ENCODE results near the gene MYH7B.

The MYH7B gene

GRCh38 chr20:34994509-34995131 is 39.0 kb downstream of the MYH7B start:
- no peak for DNase-seq

- DNase-seq = no peak
Observed at GRCh38 chr20:34995192-34995591, 39.5 kb downstream of the MYH7B start.

DNA sequence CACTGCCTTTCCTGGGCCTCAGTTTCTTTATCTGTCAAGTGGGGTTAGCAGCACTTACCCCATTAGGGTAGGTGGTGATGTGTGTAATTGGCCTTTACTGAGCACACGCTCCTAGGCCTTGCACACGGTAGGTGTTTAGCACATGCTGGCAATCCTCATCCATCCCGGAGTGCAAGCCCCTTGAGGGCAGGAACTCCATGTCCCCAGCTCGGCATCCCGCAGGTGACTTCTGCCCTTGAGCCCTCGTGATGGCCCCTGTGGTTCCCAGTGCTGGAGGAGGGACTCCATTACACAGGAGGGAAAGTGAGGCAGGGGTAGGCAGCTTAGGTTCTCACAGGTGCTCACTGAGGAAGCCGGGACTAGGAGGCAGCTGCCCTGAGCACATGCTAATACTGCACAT is 40.0 kb downstream of the MYH7B start:
- no peak for DNase-seq

DNA sequence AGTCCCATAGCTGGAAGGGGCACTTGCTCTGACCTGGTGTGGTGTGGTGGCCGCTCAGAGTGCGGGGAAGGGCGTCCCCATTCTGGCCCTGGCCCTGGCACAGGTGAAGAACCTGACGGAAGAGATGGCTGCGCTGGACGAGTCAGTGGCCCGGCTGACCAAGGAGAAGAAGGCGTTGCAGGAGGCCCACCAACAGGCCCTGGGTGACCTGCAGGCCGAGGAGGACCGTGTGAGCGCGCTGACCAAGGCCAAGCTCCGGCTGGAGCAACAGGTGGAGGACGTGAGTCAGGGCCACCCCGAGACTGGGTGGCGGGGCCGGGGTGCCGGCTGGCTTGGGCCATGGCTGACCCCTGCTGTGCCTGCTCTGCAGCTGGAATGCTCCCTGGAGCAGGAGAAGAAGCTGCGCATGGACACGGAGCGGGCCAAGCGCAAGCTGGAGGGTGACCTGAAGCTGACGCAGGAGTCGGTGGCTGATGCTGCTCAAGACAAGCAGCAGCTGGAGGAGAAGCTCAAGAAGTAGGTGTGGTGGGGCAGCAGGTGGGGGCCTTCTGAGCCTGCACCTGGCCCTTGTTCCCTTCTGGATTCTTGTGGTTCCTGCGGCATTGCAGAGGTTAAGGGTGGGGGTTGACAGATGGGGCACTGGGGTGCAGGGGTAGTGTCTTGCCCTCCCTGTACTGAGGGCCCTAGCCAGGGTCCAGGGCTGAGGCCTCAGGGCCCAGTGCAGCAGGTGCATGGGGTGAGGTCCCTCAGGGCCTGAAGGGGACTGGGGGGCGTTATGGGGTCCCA is 40.8 kb downstream of the MYH7B start:
- no peak for DNase-seq

DNA sequence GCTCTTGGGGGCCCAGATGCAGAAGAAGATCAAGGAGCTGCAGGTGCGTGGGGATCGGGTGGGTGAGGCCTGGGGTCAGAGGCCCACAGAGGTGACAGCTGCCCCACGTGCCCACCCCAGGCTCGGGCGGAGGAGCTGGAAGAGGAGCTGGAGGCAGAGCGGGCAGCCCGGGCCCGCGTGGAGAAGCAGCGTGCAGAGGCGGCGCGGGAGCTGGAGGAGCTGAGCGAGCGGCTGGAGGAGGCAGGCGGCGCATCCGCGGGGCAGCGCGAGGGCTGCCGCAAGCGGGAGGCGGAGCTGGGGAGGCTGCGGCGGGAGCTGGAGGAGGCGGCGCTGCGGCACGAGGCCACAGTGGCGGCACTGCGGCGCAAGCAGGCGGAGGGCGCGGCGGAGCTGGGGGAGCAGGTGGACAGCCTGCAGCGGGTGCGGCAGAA is 41.5 kb downstream of the MYH7B start:
- DNase-seq = no peak

DNA sequence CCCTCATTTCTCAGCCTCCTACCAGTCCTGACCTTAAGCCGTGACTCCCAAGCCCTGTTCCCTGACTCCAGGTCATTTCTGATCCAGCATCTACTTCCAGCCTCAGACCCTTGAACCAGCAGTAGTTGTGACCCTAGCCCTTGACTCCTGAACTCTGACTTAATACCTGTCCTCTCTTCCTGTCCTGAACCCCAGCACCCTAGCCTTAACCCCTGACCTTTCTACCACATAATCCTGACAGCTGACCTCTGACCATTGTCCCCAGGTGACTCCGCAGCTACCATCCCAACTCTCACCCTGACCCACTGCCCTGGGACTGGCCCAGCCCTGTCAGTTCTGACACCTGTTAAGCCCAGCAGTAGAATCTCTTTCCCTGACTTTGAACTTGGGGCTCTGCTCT is 42.1 kb downstream of the MYH7B start:
- no peak for DNase-seq

GRCh38 chr20:34998331-34998950 is 42.8 kb downstream of the MYH7B start:
- no peak for DNase-seq

DNA sequence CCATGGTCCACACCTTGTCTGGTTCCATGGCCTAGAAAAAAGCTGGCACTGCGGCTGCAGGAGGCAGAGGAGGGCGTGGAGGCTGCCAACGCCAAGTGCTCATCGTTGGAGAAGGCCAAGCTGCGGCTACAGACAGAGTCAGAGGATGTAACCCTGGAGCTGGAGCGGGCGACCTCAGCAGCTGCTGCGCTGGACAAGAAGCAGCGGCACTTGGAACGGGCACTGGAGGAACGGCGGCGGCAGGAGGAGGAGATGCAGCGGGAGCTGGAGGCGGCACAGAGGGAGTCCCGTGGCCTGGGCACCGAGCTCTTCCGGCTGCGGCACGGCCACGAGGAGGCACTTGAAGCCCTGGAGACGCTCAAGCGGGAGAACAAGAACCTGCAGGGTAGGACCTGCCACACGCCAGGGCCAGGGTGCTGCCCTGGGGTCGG is 43.4 kb downstream of the MYH7B start:
- no peak for DNase-seq

- no peak for DNase-seq
Observed at GRCh38 chr20:34999782-35000181, 44.1 kb downstream of the MYH7B start.

- DNase-seq = no peak
Observed at GRCh38 chr20:35000311-35000921, 44.7 kb downstream of the MYH7B start.

DNA sequence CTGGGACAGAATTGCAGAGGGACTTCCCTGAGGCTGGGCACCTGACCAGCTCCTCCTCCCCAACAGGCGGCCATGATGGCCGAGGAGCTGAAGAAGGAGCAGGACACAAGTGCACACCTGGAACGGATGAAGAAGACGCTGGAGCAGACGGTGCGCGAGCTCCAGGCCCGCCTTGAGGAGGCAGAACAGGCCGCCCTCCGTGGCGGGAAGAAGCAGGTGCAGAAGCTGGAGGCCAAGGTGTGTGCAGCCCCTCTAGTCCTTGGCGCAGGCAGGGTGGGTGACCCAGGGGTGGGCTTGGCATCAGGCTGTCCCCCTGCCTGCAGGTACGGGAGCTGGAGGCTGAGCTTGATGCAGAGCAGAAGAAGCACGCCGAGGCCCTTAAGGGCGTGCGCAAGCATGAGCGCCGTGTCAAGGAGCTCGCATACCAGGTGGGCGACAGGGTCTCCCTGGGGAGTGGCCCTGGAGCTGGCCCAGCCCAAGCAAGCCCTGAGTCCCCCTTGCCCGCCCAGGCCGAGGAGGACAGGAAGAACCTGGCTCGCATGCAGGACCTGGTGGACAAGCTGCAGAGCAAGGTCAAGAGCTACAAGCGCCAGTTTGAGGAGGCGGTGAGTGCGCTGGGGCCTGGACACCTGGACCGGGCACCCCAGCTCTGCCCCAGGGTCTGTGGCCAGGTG is 45.4 kb downstream of the MYH7B start:
- no peak for DNase-seq

DNA sequence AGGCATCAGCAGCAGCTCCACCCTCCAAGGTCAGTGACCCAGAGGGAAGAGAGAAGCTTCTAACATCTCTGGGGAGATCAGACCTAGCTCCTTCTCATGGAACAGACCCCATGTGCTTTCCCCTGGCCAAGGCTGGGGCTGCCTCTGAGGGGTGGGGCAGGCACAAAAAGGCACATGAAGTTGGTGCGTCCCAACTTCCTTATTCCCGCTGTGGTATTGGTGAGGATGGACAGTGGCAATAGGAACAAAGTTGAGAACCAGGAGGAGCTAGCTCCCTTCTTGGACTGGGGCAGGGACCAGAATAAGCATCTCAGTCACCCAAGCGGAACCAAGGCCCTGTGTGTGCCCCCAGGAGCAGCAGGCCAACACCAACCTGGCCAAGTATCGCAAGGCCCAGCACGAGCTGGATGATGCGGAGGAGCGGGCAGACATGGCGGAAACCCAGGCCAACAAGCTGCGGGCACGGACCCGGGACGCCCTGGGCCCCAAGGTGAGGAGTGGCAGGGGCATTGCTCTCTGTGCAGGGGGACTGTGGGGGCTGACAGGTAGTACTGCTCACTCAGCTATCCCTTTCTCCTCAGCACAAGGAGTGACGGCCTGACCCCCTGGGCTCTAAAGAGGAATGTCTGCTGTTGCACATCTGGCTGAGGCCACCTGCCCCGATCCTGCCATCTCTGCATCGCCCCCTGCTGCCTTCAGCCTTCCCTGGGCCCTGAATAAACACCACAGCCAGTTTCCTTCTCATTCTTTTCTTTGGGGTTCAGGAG is 46.1 kb downstream of the MYH7B start:
- no peak for DNase-seq

DNA sequence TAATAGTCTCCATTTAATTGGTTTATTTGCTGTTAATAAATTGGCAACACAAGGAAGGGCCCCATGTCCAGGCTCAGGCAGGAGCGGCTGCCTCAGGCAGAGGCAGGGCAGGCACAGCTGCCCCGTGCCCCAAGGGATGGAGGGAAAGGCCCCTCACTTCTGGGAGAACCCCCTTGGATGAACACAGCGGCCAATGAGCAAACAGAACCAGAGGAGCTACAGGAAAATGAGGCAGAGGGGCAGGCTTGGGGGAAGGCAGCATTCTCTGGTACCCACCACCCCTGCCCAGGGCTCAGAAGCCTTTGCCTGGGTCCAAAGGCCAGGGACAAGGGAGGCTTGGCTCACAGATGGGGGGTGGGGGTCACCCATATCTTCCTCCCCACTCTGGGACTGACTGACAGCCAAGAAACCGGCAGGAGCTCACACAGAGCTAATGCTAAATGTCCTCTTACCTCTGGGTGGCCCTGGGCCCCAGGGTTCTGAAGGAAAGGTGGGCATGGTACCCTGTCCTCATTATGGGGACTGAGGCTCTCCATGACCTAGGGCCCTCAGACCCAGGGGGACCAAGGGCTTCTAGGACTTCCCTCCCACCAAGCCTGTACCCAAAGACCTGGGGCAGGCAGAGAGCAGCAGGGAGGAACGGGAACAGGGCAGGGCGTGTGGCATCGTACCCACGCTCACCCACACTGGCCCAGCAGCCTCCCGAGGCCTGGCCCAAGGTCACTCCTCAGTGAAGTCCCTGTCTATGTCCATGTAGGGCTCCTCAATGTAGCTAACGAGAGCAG is 47.0 kb downstream of the MYH7B start:
- DNase-seq = no peak

DNA sequence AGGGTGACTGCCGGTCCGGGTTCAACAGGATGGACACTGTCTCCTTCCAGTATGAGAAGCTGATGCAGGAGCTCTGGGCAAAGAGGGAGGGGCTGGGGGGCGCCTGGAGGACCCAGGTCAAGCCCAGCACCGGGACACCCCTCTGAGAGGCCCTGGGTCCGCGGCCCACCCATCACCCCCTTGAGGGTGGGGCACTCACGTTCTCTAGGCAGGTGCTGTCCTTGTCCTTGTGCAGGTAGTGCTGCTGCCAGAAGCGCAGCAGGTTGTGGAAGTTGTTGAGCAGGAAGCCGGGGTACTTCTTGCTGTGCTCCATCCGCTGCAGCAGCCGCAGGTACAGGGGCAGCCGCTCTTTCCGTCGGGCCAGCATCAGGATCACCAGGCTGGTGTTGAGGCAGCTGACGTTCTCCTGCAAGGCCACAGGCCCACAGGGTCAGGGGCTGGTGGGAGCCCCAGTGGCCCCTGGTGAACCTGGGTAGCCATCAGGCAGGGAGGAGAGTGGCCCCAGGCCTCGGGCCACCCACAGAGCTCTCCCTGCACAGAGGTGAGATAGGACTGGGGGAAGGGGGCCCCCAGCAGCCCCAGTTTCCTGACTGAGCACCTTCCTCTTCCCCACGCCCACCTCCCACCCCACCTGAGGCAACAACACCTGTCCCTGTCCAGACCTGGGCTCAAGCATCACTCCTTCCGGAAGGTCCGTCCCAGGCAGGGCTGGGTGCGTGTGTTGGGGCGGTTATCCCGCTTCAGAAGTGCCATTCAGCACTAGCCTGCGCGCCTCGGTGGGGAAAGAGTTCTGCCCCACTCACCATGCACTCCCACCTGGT is 47.8 kb downstream of the MYH7B start:
- no peak for DNase-seq

GRCh38 chr20:35004051-35004725 is 48.5 kb downstream of the MYH7B start:
- no peak for DNase-seq

GRCh38 chr20:35004749-35005462 is 49.2 kb downstream of the MYH7B start:
- no peak for DNase-seq

Data from NCI-H510A (cell line).